Measurements from ENCODE around the gene RHOV. TPM values are rescaled to one million over a fixed set of nuclear protein-coding genes. Genes with fewer than 3 reads are reported as not detected.

Gene RHOV
- polyA plus RNA-seq, 2 of the 4 experiments (the other 2 are of a cell fraction), result 7.6 to 13.0 TPM

DNA sequence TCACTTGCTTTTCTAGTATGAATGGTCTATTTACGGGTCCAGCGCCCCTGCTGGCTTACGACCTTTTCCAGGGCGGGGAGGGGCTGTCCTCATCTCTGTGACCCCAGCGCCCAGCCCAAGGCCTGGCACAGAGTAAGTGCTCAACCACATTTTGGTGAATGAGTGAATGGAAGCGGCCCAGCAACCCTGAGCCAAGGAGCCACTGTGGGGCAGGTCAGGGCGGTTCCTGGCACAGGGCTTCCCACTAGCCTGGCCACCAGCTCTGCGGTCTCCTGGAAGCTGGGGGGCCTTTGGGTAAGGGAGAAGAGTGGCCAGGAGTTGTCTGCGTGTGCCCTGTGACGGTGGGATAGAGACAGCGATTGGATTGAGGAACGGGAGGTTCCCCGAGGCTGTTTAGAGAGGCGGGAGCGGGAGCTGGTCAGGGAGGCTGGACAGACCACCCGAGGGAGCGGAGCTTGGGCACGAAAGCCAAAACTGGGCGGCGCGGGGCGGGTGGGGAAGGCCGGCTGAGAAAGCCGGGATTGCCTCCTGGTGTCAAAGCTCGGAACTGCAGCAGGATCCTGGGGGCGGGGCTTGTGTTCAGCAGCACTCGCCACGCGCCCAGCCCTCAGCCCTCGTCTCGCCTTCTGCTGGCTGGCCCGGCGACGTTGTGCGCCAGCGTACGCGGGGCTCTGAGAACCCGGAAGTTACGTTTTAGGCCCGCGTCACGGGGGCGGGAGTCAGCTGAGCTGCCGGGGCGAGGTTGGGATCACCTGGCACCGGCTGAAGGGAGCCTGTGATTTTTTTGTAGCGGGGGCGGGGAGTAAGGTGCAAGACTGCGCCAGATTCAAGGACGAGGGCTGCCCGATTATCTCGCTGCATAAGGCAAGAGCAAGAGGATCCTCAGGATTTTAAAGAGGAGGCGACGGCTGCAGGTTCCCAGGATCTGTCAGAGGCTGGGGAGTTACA, 20.0 kb upstream of the RHOV start, which contains the start of gene VPS18:
Gene VPS18, plus strand, starts transcription at position 718 of the 948 bp plus-strand sequence. CDS start 319 bp downstream, outside the sequence.
- H3K4me3 ChIP-seq, result peak within 1 kb of the TSS; percentile 79
- ATAC-seq (peak; percentile 95 to 96), DNase-seq (ENCODE audit: low read depth in 1 of 2, low spot score in 1 of 2) (peak; percentile 72 to 95), FAIRE-seq (no peak)
- 33% methylated on average over 11 of the region's 55 CpGs for WGBS (ENCODE audit: missing lambda C conversion rate)
- no peaks in the 10 kb centered on the region for H3K9me3 ChIP-seq
- ChIA-PET CTCF (interaction anchor here (0.7 to 13.7 kb wide), 31 partner anchors 11 to 292 kb away, joined by 3 to 254 read pairs (median 4); partner anchors contain the start of genes DNAJC17, PPP1R14D, RHOV and ZFYVE19), POLR2A (interaction anchor here (0.5 to 2.6 kb wide), 10 partner anchors 21 to 150 kb away, joined by 3 to 19 read pairs (median 4); partner anchors contain the start of gene RHOV)
- peak within 1 kb of the TSS; percentile 98 for H3K4me2 ChIP-seq
- H3K4me1 ChIP-seq, result peaks cover 12% of the 10 kb centered on the region
- peak within 1 kb of the TSS; percentile 88 to 91 for H3K27ac ChIP-seq
- TF ChIP-seq HOXA7 (CRISPR knock-in tag; IDR thresholded peaks at IDR 0.05) (no peak), HOXB13 (CRISPR knock-in tag; IDR thresholded peaks at IDR 0.05; ENCODE audit: low read depth) (no peak), CBX8 (IDR thresholded peaks at IDR 0.05) (no peak), FOXS1 (CRISPR knock-in tag; IDR thresholded peaks at IDR 0.05) (no peak), JUN (IDR thresholded peaks at IDR 0.05) (peak in 1 of 2 experiments; percentile 33; a peak in 1 of 5 replicates), POLR2A (IDR thresholded peaks at IDR 0.05; ENCODE audit: low read length) (peak; percentile 47), SMC3 (IDR thresholded peaks at IDR 0.05) (peak; percentile 90), RAD21 (conservative IDR thresholded peaks at IDR 0.05 in 1 of 2, IDR thresholded peaks at IDR 0.05 in 1 of 2) (peak; percentile 75 to 92), PHF8 (IDR thresholded peaks at IDR 0.05; ENCODE audit: borderline replicate concordance, low read depth) (0 out of 2 replicates have a peak, but pooled peaks have one; percentile 10), CHD4 (IDR thresholded peaks at IDR 0.05; ENCODE audit: borderline replicate concordance) (no peak), MYC (IDR thresholded peaks at IDR 0.05; ENCODE audit: borderline replicate concordance, low read length) (peak; percentile 52; the same call in 1 of the 2 replicates), ZNF302 (CRISPR knock-in tag; IDR thresholded peaks at IDR 0.05) (no peak)
- TF ChIP-seq, protein P1, sequence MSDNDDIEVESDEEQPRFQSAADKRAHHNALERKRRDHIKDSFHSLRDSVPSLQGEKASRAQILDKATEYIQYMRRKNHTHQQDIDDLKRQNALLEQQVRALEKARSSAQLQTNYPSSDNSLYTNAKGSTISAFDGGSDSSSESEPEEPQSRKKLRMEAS (IDR thresholded peaks at IDR 0.05), result peak; percentile 83
- TF ChIP-seq, protein P2, sequence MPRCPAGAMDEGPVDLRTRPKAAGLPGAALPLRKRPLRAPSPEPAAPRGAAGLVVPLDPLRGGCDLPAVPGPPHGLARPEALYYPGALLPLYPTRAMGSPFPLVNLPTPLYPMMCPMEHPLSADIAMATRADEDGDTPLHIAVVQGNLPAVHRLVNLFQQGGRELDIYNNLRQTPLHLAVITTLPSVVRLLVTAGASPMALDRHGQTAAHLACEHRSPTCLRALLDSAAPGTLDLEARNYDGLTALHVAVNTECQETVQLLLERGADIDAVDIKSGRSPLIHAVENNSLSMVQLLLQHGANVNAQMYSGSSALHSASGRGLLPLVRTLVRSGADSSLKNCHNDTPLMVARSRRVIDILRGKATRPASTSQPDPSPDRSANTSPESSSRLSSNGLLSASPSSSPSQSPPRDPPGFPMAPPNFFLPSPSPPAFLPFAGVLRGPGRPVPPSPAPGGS (IDR thresholded peaks at IDR 0.05), result 0 out of 3 replicates have a peak, but pooled peaks have one; percentile 37
- TF ChIP-seq, protein P3, sequence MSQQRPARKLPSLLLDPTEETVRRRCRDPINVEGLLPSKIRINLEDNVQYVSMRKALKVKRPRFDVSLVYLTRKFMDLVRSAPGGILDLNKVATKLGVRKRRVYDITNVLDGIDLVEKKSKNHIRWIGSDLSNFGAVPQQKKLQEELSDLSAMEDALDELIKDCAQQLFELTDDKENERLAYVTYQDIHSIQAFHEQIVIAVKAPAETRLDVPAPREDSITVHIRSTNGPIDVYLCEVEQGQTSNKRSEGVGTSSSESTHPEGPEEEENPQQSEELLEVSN (IDR thresholded peaks at IDR 0.05; ENCODE audit: borderline replicate concordance, low read depth), result peak; percentile 69
- TF ChIP-seq, protein P4, sequence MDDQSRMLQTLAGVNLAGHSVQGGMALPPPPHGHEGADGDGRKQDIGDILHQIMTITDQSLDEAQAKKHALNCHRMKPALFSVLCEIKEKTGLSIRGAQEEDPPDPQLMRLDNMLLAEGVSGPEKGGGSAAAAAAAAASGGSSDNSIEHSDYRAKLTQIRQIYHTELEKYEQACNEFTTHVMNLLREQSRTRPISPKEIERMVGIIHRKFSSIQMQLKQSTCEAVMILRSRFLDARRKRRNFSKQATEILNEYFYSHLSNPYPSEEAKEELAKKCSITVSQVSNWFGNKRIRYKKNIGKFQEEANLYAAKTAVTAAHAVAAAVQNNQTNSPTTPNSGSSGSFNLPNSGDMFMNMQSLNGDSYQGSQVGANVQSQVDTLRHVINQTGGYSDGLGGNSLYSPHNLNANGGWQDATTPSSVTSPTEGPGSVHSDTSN (IDR thresholded peaks at IDR 0.05), result peak; percentile 58; the same call in 1 of the 2 replicates
- TF ChIP-seq, protein P5, sequence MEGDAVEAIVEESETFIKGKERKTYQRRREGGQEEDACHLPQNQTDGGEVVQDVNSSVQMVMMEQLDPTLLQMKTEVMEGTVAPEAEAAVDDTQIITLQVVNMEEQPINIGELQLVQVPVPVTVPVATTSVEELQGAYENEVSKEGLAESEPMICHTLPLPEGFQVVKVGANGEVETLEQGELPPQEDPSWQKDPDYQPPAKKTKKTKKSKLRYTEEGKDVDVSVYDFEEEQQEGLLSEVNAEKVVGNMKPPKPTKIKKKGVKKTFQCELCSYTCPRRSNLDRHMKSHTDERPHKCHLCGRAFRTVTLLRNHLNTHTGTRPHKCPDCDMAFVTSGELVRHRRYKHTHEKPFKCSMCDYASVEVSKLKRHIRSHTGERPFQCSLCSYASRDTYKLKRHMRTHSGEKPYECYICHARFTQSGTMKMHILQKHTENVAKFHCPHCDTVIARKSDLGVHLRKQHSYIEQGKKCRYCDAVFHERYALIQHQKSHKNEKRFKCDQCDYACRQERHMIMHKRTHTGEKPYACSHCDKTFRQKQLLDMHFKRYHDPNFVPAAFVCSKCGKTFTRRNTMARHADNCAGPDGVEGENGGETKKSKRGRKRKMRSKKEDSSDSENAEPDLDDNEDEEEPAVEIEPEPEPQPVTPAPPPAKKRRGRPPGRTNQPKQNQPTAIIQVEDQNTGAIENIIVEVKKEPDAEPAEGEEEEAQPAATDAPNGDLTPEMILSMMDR (IDR thresholded peaks at IDR 0.05), result peak; percentile 68
- TF ChIP-seq, protein P6, sequence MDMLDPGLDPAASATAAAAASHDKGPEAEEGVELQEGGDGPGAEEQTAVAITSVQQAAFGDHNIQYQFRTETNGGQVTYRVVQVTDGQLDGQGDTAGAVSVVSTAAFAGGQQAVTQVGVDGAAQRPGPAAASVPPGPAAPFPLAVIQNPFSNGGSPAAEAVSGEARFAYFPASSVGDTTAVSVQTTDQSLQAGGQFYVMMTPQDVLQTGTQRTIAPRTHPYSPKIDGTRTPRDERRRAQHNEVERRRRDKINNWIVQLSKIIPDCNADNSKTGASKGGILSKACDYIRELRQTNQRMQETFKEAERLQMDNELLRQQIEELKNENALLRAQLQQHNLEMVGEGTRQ (IDR thresholded peaks at IDR 0.05), result peak; percentile 91

Measured in A549 (cell line).